ENCODE measurements around the gene FBN1. TPM values are rescaled to one million over a fixed set of nuclear protein-coding genes. Genes with fewer than 3 reads are reported as not detected.

FBN1 gene
- total RNA-seq, 4 donors from 2014 or later: 13.0 to 28.0 (median 20.9) TPM

GRCh38 chr15:48415036-48415886 lies 230.2 kb downstream of the FBN1 start:
- Histone ChIP-seq H3K27me3 (no peaks in the 10 kb centered on the region), H3K4me1 (peaks cover 0 to 7% of the 10 kb centered on the region in 2 donors), H3K4me3 (no peak overlapping the region), H3K9me3 (no peaks in the 10 kb centered on the region), H3K27ac (peak overlapping the region in 1 of 4 donors; percentile 28), H3K36me3 (no peaks in the 10 kb centered on the region)
- TF ChIP-seq POLR2A (IDR thresholded peaks at IDR 0.05): no peak
- TF ChIP-seq, protein P1, sequence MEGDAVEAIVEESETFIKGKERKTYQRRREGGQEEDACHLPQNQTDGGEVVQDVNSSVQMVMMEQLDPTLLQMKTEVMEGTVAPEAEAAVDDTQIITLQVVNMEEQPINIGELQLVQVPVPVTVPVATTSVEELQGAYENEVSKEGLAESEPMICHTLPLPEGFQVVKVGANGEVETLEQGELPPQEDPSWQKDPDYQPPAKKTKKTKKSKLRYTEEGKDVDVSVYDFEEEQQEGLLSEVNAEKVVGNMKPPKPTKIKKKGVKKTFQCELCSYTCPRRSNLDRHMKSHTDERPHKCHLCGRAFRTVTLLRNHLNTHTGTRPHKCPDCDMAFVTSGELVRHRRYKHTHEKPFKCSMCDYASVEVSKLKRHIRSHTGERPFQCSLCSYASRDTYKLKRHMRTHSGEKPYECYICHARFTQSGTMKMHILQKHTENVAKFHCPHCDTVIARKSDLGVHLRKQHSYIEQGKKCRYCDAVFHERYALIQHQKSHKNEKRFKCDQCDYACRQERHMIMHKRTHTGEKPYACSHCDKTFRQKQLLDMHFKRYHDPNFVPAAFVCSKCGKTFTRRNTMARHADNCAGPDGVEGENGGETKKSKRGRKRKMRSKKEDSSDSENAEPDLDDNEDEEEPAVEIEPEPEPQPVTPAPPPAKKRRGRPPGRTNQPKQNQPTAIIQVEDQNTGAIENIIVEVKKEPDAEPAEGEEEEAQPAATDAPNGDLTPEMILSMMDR (IDR thresholded peaks at IDR 0.05 in 4 of 5, conservative IDR thresholded peaks at IDR 0.05 in 1 of 5): no peak
- in situ Hi-C loops (cut with MboI; ENCODE audit: low sequenced_read_pairs in 4 of 4): no loop called here
- no peak for DNase-seq
- intact Hi-C loops (cut with DNase I; ENCODE audit: low total_unique reads): no loop called here
- no peak for ATAC-seq

- TF ChIP-seq POLR2A (IDR thresholded peaks at IDR 0.05): no peak
- intact Hi-C loops (cut with DNase I; ENCODE audit: low total_unique reads): loop anchor here (5.0 kb wide), 1 partner anchor 47 kb away; no protein-coding TSS in a partner anchor
- H3K9me3 ChIP-seq: no peaks in the 10 kb centered on the region
- H3K4me3 ChIP-seq: no peak overlapping the region
- H3K4me1 ChIP-seq: peaks cover 0 to 7% of the 10 kb centered on the region in 2 donors
- no peaks in the 10 kb centered on the region for H3K27me3 ChIP-seq
- H3K27ac ChIP-seq: peak overlapping the region; percentile 31 to 67 (median 64)
- ATAC-seq: peak; percentile 68 to 71
- H3K36me3 ChIP-seq: no peaks in the 10 kb centered on the region
- in situ Hi-C loops (cut with MboI; ENCODE audit: low sequenced_read_pairs in 4 of 4): no loop called here
- DNase-seq: peak; percentile 30 to 56
Observed at GRCh38 chr15:48414015-48414414, 231.5 kb downstream of the FBN1 start.

DNA sequence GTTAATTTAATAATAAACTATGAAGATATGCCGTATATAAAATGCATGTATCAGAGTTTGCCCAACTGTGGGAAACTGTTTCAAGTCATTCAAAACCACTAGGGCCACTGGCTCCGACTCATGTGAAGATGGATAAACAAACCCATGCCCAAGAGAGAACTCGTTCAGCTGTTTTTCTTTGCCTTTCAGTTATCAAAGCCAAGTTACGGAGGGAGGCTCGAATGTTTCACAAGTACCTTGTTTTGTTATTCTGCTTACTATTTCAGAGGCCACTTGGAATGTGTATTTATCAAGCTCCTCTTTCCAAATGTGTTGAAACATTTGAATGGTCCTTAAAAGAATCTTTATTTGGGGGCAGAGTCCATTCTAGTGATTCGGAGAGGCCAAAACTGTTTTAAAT lies 232.2 kb downstream of the FBN1 start:
- TF ChIP-seq POLR2A (IDR thresholded peaks at IDR 0.05): no peak
- TF ChIP-seq, protein P1 (IDR thresholded peaks at IDR 0.05 in 4 of 5, conservative IDR thresholded peaks at IDR 0.05 in 1 of 5): no peak
- Histone ChIP-seq H3K4me3 (no peak overlapping the region), H3K9me3 (no peaks in the 10 kb centered on the region), H3K27ac (peak overlapping the region; percentile 47 to 67 (median 64)), H3K27me3 (no peaks in the 10 kb centered on the region), H3K4me1 (peaks cover 0 to 7% of the 10 kb centered on the region in 2 donors), H3K36me3 (no peaks in the 10 kb centered on the region)
- intact Hi-C loops (cut with DNase I; ENCODE audit: low total_unique reads): loop anchor here (5.0 kb wide), 1 partner anchor 46 kb away; no protein-coding TSS in a partner anchor
- in situ Hi-C loops (cut with MboI; ENCODE audit: low sequenced_read_pairs in 4 of 4): no loop called here
- ATAC-seq (peak; percentile 73 to 74), DNase-seq (peak; percentile 40 to 52)

DNA sequence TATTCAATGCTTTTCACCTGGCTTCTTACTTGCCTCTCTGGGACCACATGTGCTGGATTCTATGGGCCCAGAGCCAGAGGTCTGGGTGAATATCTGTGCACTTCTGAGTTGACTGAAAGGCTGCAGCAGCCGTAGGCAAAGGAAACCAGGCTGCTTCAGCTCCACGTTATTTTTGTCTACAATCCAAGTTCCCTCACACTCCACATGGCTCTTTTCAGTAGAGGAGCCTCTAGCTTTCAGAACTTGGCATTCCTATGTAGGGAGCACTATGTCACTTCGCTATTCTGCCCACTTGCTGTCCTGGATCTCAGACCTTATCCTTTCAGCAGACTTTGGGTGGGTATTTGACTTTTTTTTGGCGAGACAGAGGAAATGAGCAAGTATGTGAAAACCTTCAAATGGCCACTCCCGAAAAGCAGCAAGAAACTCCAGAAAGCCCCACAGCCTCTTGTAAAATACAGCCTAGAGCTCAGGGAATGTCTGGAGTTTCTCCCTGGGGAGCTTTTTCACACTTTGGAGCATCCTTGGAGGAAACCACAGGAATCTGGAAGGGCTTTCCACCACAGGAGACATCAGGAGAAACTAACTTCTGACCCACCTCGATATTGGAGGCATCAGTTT lies 233.4 kb downstream of the FBN1 start:
- H3K4me1 ChIP-seq: peaks cover 0 to 7% of the 10 kb centered on the region in 2 donors
- in situ Hi-C loops (cut with MboI; ENCODE audit: low sequenced_read_pairs in 4 of 4) (no loop called here), intact Hi-C loops (cut with DNase I; ENCODE audit: low total_unique reads) (loop anchor here (5.0 kb wide), 1 partner anchor 45 kb away; no protein-coding TSS in a partner anchor)
- TF ChIP-seq POLR2A (IDR thresholded peaks at IDR 0.05): no peak
- TF ChIP-seq, protein P1 (IDR thresholded peaks at IDR 0.05 in 4 of 5, conservative IDR thresholded peaks at IDR 0.05 in 1 of 5): no peak
- H3K36me3 ChIP-seq: no peaks in the 10 kb centered on the region
- no peak for ATAC-seq
- no peak for DNase-seq
- H3K9me3 ChIP-seq: no peaks in the 10 kb centered on the region
- H3K4me3 ChIP-seq: no peak overlapping the region
- H3K27me3 ChIP-seq: no peaks in the 10 kb centered on the region
- H3K27ac ChIP-seq: peak overlapping the region; percentile 7 to 64 (median 50)

DNA sequence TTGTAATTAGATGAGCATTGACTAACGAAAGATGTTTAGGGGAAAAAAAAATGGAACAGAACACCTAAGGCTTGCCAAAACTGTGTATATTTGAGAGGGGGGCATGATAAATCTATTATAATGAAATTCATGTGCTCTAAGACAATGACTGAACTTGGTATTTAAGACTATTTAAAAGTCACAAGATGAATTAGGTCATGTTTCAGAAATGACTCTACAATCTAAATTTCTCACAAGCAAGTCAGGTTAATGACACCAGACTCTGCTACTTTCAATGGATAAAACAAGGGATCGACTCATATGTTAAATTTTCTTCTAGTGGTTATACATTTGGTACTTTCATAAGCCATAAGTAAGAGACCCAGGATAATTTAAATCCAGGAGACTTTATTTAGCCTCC lies 235.9 kb downstream of the FBN1 start:
- no peak for TF ChIP-seq POLR2A (IDR thresholded peaks at IDR 0.05)
- TF ChIP-seq, protein P1 (IDR thresholded peaks at IDR 0.05 in 4 of 5, conservative IDR thresholded peaks at IDR 0.05 in 1 of 5): no peak
- in situ Hi-C loops (cut with MboI; ENCODE audit: low sequenced_read_pairs in 4 of 4) (no loop called here), intact Hi-C loops (cut with DNase I; ENCODE audit: low total_unique reads) (loop anchor here (5.0 kb wide), 1 partner anchor 42 kb away; no protein-coding TSS in a partner anchor)
- peaks cover 0 to 7% of the 10 kb centered on the region in 2 donors for H3K4me1 ChIP-seq
- DNase-seq (no peak), ATAC-seq (no peak)
- peak overlapping the region; percentile 6 to 37 (median 18) for H3K27ac ChIP-seq
- no peak overlapping the region for H3K4me3 ChIP-seq
- no peaks in the 10 kb centered on the region for H3K36me3 ChIP-seq
- no peaks in the 10 kb centered on the region for H3K9me3 ChIP-seq
- no peaks in the 10 kb centered on the region for H3K27me3 ChIP-seq

All from gastrocnemius medialis (tissue), 4 donors.